ENCODE results near the gene TTN. TPM values are rescaled to one million over a fixed set of nuclear protein-coding genes. Genes with fewer than 3 reads are reported as not detected.
A peak's percentile ranks its signal among the peaks of the same experiment; 100 is the strongest.

TTN gene
- total RNA-seq, 2 donors from 2014 or later, result 4.3 to 9.2 TPM

DNA sequence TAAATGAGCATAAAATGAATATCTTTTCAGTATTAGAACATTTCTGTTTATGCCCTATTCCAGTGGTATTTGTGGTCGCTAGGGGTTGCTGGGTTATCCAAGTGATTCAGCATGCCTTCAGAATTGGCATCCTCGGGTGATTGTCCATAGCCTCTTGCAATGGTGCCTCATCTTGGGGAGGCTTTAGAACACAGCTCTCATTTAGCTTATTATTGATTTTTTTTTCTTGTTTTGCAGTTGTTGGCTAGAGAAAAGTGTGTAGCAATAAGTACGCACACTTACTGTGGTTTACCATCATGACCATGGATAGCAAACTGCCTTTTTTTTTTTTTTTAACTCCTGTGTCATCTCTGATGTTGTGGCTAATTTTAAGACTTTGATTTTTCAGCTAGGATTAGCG lies 293.3 kb downstream of the TTN start:
- no peak for DNase-seq (ENCODE audit: low spot score in 2 of 2)
- peaks cover 4 to 26% of the 10 kb centered on the region in 2 donors for H3K36me3 Mint-ChIP-seq
- no peak overlapping the region for H3K27ac Mint-ChIP-seq
- no peak for ATAC-seq
- H3K9me3 Mint-ChIP-seq, result no peaks in the 10 kb centered on the region

GRCh38 chr2:178512484-178512883 lies 294.7 kb downstream of the TTN start:
- no peaks in the 10 kb centered on the region for H3K9me3 Mint-ChIP-seq

DNA sequence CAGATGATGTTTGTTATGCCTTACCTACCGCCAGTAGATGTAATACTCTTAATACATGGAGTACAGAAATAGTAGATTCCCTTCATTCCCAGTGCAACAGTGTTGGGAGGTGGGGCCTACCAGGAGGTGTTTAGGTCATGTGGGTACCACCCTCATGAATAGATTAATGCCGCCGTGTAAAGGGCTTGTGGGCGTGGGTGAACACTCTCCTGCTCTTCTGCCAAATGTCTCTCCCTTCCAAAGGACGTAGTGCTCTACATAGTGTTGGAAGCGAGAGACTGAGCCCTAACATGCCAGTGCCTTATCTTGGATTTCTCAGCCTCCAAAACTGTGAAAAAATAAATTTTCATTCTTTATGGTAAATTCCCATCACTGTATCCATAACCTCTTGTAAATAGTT lies 296.8 kb downstream of the TTN start:
- Mint-ChIP-seq H3K36me3 (peaks cover 4 to 26% of the 10 kb centered on the region in 2 donors), H3K9me3 (no peaks in the 10 kb centered on the region), H3K27ac (no peak overlapping the region)
- no peak for ATAC-seq
- DNase-seq (ENCODE audit: low spot score in 2 of 2), result no peak

More at GRCh38 chr2:178512484-178512883, 294.7 kb downstream of the TTN start:
- no peak overlapping the region for H3K27ac Mint-ChIP-seq
- ATAC-seq (peak in 1 of 2 donors; percentile 15), DNase-seq (ENCODE audit: low spot score in 2 of 2) (no peak)
- peaks cover 4 to 19% of the 10 kb centered on the region in 2 donors for H3K36me3 Mint-ChIP-seq

DNA sequence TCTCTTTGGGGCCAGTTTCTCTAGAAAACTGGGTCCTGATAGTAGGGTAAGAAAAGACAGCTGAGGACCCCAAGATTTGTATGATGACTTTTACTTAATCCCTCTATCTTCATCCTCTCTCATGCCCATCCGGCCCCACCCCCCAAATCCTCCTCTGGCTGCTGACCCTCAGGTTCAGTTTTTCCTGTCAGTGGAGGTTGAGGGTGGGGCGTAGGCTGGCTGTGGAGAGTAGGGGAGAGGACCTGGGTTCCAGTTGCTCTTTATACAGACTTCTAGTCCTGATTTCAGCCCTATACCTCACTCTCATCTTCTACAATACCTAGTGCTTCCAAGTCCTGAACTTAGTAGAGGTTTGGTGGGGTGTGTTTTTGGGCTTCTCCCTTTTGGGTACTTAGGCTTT lies 298.6 kb downstream of the TTN start:
- Mint-ChIP-seq H3K9me3 (no peaks in the 10 kb centered on the region), H3K36me3 (peaks cover 4 to 26% of the 10 kb centered on the region in 2 donors), H3K27ac (peak overlapping the region in 1 of 2 donors; percentile 24)
- ATAC-seq, result no peak
- no peak for DNase-seq (ENCODE audit: low spot score in 2 of 2)

DNA sequence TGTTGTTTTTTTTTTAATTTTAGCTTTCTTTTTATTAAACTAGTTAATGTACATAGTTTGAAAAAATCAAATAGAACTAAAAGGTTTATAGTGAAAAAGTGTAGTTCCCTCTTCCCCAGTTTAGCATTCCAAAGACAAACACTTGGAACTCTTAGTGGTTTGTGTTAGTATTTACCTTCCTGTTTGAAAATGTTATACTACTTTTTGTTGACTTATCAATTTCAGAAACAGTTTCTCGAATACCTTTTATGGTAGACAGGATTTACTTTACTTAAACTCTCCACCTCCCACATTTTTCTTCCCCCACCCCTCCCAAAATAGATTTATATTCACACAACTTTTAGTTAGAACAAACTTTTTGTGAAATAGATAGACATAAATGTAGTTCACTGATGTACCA lies 300.3 kb downstream of the TTN start:
- H3K9me3 Mint-ChIP-seq, result no peaks in the 10 kb centered on the region
- ATAC-seq (no peak), DNase-seq (ENCODE audit: low spot score in 2 of 2) (no peak)
- H3K27ac Mint-ChIP-seq, result no peak overlapping the region
- H3K36me3 Mint-ChIP-seq, result peaks cover 4 to 18% of the 10 kb centered on the region in 2 donors

- DNase-seq (ENCODE audit: low spot score in 2 of 2) (no peak), ATAC-seq (no peak)
- Mint-ChIP-seq H3K9me3 (no peaks in the 10 kb centered on the region), H3K36me3 (peaks cover 4 to 16% of the 10 kb centered on the region in 2 donors), H3K27ac (no peak overlapping the region)
Measured at GRCh38 chr2:178506524-178506923, 300.7 kb downstream of the TTN start.

DNA sequence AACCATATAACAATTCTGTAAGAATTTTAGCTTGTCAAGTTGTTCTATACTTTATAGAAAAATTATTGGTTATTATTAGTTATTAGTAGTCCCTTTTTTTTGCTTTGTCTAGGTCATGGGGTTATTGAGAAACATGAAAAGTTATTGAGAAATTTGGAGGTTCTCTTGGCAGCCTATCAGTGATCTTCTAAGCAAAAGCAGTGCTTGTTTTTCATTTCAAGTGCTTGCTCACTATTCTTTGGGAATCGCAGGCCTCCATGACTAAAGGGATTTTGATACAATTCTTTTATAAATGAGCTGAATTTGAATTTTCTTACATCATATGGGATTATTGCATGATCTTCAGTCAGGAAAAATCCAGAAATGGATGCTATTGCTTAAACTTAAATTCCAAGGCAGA lies 301.1 kb downstream of the TTN start:
- no peak overlapping the region for H3K27ac Mint-ChIP-seq
- peaks cover 4 to 16% of the 10 kb centered on the region in 2 donors for H3K36me3 Mint-ChIP-seq
- no peak for DNase-seq (ENCODE audit: low spot score in 2 of 2)
- ATAC-seq, result no peak
- no peaks in the 10 kb centered on the region for H3K9me3 Mint-ChIP-seq

DNA sequence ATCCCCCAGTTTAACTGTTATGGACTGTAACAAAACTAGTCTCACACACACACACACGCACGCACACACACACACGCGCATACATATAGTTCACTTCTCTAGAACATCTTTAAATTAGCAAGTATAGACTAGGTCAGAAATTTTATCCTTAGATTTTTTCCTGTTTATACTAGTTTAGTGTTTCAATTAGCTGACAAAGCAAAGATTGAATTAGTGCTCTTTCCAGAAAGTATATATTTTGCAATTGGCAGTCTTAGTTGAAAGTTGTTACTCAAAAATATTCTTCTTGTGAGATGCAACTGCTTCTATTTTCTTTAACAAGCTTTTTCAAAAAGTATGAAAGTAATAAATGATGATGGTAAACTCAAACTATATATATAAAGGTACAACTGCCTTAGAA lies 304.5 kb downstream of the TTN start:
- DNase-seq (ENCODE audit: low spot score in 2 of 2) (no peak), ATAC-seq (no peak)
- Mint-ChIP-seq H3K36me3 (peaks cover 6 to 23% of the 10 kb centered on the region in 2 donors), H3K9me3 (no peaks in the 10 kb centered on the region), H3K27ac (no peak overlapping the region)

GRCh38 chr2:178499640-178500039 lies 307.6 kb downstream of the TTN start:
- ATAC-seq, result peak in 1 of 2 donors; percentile 61
- DNase-seq (ENCODE audit: low spot score in 2 of 2), result no peak
- Mint-ChIP-seq H3K36me3 (peaks cover 11 to 26% of the 10 kb centered on the region in 2 donors), H3K9me3 (no peaks in the 10 kb centered on the region), H3K27ac (no peak overlapping the region)

DNA sequence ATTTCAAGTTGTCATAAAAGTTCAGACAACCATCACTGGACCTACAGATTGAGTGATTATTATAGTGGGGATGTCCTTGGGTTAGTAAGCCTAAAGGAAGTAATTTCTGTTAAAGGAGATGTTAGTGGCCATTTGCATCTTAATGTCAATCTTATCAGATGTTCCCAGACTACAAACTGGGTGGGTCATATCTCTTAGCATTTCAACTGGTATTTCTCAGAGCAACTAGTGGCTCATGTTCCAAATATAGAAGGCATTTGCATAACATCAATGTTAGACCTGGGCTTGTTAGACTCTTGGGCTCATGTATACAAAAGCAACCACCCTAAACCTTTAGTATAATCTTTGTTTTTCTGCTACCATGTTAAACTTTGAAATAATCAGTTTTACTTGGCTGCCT lies 309.1 kb downstream of the TTN start:
- Mint-ChIP-seq H3K36me3 (peaks cover 11 to 33% of the 10 kb centered on the region in 2 donors), H3K9me3 (no peaks in the 10 kb centered on the region), H3K27ac (no peak overlapping the region)
- ATAC-seq, result no peak
- no peak for DNase-seq (ENCODE audit: low spot score in 2 of 2)

DNA sequence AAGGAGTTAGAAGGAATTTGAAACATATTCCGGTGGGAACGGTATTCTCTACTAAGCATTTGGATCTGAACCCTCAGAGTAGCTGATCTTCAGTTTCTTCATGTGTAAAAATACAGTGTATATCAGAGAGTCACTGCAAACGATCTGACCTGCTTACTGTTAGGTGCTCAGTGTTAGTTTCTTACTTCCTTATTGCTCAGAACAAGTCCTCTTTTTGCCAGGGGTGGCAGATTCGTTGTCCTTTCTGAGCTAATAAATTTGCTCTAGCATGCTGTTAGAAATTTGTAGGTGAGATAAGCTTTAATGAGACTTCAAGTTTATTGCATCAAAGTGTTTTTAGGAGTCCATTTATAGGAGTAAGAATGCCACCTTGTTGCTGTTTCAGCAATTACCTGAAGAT lies 311.2 kb downstream of the TTN start:
- Mint-ChIP-seq H3K36me3 (peaks cover 11 to 30% of the 10 kb centered on the region in 2 donors), H3K27ac (peak overlapping the region in 1 of 2 donors; percentile 37)

GRCh38 chr2:178491612-178492011 lies 315.6 kb downstream of the TTN start:
- ATAC-seq (no peak), DNase-seq (ENCODE audit: low spot score in 2 of 2) (no peak)
- Mint-ChIP-seq H3K9me3 (no peaks in the 10 kb centered on the region), H3K36me3 (peaks cover 21 to 30% of the 10 kb centered on the region in 2 donors), H3K27ac (no peak overlapping the region)

More for the DNA sequence above, 311.2 kb downstream of the TTN start:
- no peaks in the 10 kb centered on the region for H3K9me3 Mint-ChIP-seq
- ATAC-seq (no peak), DNase-seq (ENCODE audit: low spot score in 2 of 2) (no peak)

GRCh38 chr2:178485356-178485755 lies 321.9 kb downstream of the TTN start:
- H3K36me3 Mint-ChIP-seq, result peaks cover 6 to 25% of the 10 kb centered on the region in 2 donors

DNA sequence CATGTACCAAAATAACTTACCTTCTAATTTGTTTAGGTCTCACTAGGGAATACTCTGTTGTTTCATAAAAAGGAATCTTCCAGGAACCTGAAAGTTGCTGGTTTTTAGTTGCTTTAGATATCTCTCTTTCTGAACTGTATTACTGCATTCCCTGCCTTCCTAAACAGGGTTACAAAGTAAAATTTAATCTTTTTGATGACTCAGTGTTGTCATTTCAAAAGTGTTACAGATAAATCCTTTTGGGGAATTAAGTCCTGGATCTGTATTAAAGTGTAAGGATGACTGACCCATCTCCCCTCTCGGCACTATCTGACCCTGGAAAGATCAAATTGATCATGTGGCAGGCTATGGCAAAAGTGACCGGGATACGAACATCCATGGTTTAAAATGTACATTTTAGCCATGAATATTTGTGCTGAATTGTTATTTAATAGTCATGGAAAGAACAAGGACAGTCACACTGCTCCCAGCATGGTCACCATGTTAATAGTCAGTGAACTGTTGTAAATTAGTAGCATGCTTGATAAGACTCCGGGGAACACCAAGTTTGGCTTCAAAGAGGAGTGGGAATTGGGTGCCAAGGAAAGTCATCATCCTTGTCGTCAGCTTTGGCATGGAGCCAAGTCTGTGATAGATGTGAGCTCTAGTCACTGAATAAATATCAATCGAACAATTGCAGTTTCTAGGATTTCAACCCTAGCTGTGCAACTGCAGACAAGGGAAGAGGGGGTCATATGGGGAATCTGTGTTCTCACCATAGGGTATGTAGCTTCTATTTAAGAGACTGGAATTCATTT lies 322.8 kb downstream of the TTN start:
- Mint-ChIP-seq H3K27ac (no peak overlapping the region), H3K36me3 (peaks cover 6 to 16% of the 10 kb centered on the region in 2 donors), H3K9me3 (no peaks in the 10 kb centered on the region)
- ATAC-seq, result no peak
- DNase-seq (ENCODE audit: low spot score in 2 of 2), result no peak

More at GRCh38 chr2:178485356-178485755, 321.9 kb downstream of the TTN start:
- H3K9me3 Mint-ChIP-seq, result no peaks in the 10 kb centered on the region
- ATAC-seq, result no peak
- no peak overlapping the region for H3K27ac Mint-ChIP-seq
- no peak for DNase-seq (ENCODE audit: low spot score in 2 of 2)

DNA sequence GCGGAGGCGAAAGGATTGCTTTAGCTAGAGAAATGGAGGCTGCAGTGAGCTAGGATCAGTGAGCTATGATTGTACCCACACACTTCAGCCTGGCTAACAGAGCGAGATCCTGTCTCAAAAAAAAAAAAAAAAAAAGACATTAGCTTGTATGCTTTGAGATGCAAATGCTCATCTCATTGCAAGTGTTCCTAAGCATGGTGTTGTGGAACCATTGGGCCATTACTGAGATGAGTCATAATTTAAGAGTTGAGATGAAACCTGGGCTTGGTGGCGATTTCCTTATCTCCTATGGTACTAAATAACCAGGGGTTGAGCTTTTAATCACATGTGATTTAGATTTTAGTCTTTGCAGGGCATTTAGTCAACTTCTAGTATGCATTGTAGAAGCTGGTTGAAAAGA lies 324.8 kb downstream of the TTN start:
- Mint-ChIP-seq H3K9me3 (no peaks in the 10 kb centered on the region), H3K27ac (no peak overlapping the region), H3K36me3 (peaks cover 11 to 13% of the 10 kb centered on the region in 2 donors)
- ATAC-seq (no peak), DNase-seq (ENCODE audit: low spot score in 2 of 2) (no peak)

GRCh38 chr2:178480227-178481181 lies 326.7 kb downstream of the TTN start, which contains the start of gene PLEKHA3:
Gene PLEKHA3 (plus strand): TSS chr2:178480457. CDS start chr2:178480870, 413 bp downstream.
- no peaks in the 10 kb centered on the region for H3K9me3 Mint-ChIP-seq
- peaks cover 5 to 8% of the 10 kb centered on the region in 2 donors for H3K36me3 Mint-ChIP-seq
- H3K27ac Mint-ChIP-seq, result peak within 1 kb of the TSS; percentile 90 to 96
- peak; percentile 73 to 89 for DNase-seq (ENCODE audit: low spot score in 2 of 2)
- peak; percentile 77 to 82 for ATAC-seq

DNA sequence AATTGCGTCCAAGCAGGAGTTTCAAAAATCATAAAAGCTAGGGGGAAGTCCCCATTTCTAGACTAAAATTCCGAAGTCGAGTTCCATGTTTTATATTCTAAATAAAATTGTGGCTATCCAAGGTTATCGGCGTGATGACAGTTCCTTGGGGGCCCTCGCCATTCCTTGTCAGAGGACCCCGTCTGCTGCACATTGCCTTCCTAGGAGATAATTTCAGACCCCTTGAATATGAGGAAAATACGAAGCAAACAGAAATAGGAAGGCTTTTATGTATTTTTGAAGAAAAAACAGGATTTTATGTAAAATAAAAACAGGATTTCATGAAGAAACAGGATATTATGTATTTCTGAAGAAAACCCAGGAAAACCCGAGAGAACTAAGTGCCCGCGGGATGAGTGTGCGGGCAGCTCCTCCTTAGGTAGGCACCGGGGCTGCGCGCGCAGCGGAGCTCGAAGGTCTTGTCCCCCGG lies 327.4 kb downstream of the TTN start:
- DNase-seq (ENCODE audit: low spot score in 2 of 2) (no peak), ATAC-seq (no peak)
- no peaks in the 10 kb centered on the region for H3K9me3 Mint-ChIP-seq
- peaks cover 4 to 5% of the 10 kb centered on the region in 2 donors for H3K36me3 Mint-ChIP-seq
- peak overlapping the region; percentile 90 for H3K27ac Mint-ChIP-seq

Data from activated naive CD4-positive, alpha-beta T cell treated with anti-CD3 and anti-CD28 coated beads, Interleukin-2, amount 50 U/mL, for 72 hours (primary cell).